Right atrium auricular region (tissue), 2 donors: ENCODE measurements around the gene NCOA5. TPM values are rescaled to one million over a fixed set of nuclear protein-coding genes. Genes with fewer than 3 reads are reported as not detected.

Source experiments
- DNase-seq: peaks from one replicate; pipeline ENCODE4 v3.0.0-alpha.2; 2019; ENCODE audit warnings: low spot score
- H3K27ac ChIP-seq, 2 donors: fragments of 200-600 bp; sonication (generic); 1 replicate in 1 of 2; 2 replicates in 1 of 2; pipeline ENCODE4 v1.5.1; 2016 to 2019
- H3K27me3 ChIP-seq, 2 donors: fragments of 200-600 bp; sonication (generic); one replicate each; pipeline versions ENCODE4 v1.5.1 to v1.6.0; 2017 to 2019
- H3K36me3 ChIP-seq: fragments of 200-600 bp; sonication (generic); one replicate; pipeline ENCODE4 v1.5.1; 2016
- H3K4me1 ChIP-seq, 2 donors: fragments of 200-600 bp; sonication (generic); one replicate each; pipeline versions ENCODE4 v1.5.1 to v1.6.0; 2017 to 2019
- H3K4me3 ChIP-seq, 2 donors: fragments of 200-600 bp; sonication (generic); 1 replicate in 1 of 2; 2 replicates in 1 of 2; pipeline ENCODE4 v1.5.1; 2017 to 2019; ENCODE audit warnings: mild to moderate bottlenecking in 1 of 2, moderate library complexity in 1 of 2
- H3K9me3 ChIP-seq, 2 donors: fragments of 200-600 bp; sonication (generic); one replicate each; pipeline ENCODE4 v1.5.1; 2019
- CTCF ChIP-seq, 2 donors: fragments of 200-600 bp; sonication (generic); IDR thresholded peaks; one replicate each; pipeline ENCODE4 v1.5.1; 2019; ENCODE audit warnings: antibody characterized with exemption in 2 of 2
- total RNA-seq, 2 donors: library from RNA; depleted of rRNA; stranded (reverse); fragments of >200 nt; gene quantifications; one replicate each; pipeline ENCODE4 v1.1.0, GENCODE V29; 2016

The NCOA5 gene
- total RNA-seq, 2 donors from 2014 or later: 17.8 to 23.3 TPM

- DNase-seq: no peak
- H3K27ac ChIP-seq: no peak overlapping the region
- no peak overlapping the region for H3K4me3 ChIP-seq
- H3K27me3 ChIP-seq: peaks cover 26 to 45% of the 10 kb centered on the region in 2 donors
- peaks cover 0 to 16% of the 10 kb centered on the region in 2 donors for H3K4me1 ChIP-seq
- H3K36me3 ChIP-seq: no peaks in the 10 kb centered on the region
- no peaks in the 10 kb centered on the region for H3K9me3 ChIP-seq
- TF ChIP-seq CTCF (IDR thresholded peaks at IDR 0.05): peak; percentile 80 to 83
Observed at GRCh38 chr20:46013829-46014516, 75.8 kb downstream of the NCOA5 start.

- peaks cover 29 to 45% of the 10 kb centered on the region in 2 donors for H3K27me3 ChIP-seq
- peaks cover 0 to 16% of the 10 kb centered on the region in 2 donors for H3K4me1 ChIP-seq
Observed at GRCh38 chr20:46013322-46013828, 76.4 kb downstream of the NCOA5 start.

DNA sequence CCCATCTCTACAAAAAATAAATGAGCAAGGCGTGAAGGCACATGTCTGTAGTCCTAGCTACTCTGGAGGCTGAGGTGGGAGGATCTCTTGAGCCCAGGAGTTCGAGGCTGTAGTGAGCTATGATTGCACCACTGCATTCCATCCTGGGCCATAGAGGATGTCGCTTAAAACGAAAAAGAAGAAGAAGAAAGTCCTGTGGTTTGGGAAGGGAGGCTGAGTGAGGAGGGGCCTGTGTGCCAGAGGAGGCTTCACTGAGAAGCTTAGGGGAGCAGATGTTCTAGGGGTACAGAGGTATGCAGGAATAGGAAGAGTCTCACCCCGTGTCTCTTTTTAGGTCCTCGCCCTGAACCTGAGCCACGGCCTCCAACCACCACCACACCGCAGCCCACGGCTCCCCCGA, 76.8 kb downstream of the NCOA5 start:
- peaks cover 29 to 45% of the 10 kb centered on the region in 2 donors for H3K27me3 ChIP-seq
- no peak for DNase-seq
- H3K9me3 ChIP-seq: no peaks in the 10 kb centered on the region
- H3K36me3 ChIP-seq: no peaks in the 10 kb centered on the region
- H3K4me1 ChIP-seq: peaks cover 0 to 16% of the 10 kb centered on the region in 2 donors
- no peak overlapping the region for H3K4me3 ChIP-seq
- H3K27ac ChIP-seq: no peak overlapping the region
- no peak for TF ChIP-seq CTCF (IDR thresholded peaks at IDR 0.05)

More at GRCh38 chr20:46013322-46013828, 76.4 kb downstream of the NCOA5 start:
- Histone ChIP-seq H3K4me3 (no peak overlapping the region), H3K9me3 (no peaks in the 10 kb centered on the region), H3K27ac (no peak overlapping the region), H3K36me3 (no peaks in the 10 kb centered on the region)
- TF ChIP-seq CTCF (IDR thresholded peaks at IDR 0.05): no peak
- no peak for DNase-seq

- TF ChIP-seq CTCF (IDR thresholded peaks at IDR 0.05): peak in 1 of 2 donors; percentile 30
- no peaks in the 10 kb centered on the region for H3K36me3 ChIP-seq
- H3K4me1 ChIP-seq: peaks cover 0 to 16% of the 10 kb centered on the region in 2 donors
- peaks cover 29 to 45% of the 10 kb centered on the region in 2 donors for H3K27me3 ChIP-seq
- H3K4me3 ChIP-seq: no peak overlapping the region
- H3K9me3 ChIP-seq: no peaks in the 10 kb centered on the region
- DNase-seq: peak; percentile 61
- no peak overlapping the region for H3K27ac ChIP-seq
Observed at GRCh38 chr20:46011631-46012482, 77.9 kb downstream of the NCOA5 start.

Other genes with a start within 250 kb of the NCOA5 start
- gene ACOT8, start 232.6 kb downstream of the NCOA5 start, total RNA-seq: 10 to 100 TPM; 39.9 to 40.9 TPM
- gene ZSWIM3, start 232.3 kb downstream of the NCOA5 start, total RNA-seq: 1 to 10 TPM; 2.4 to 3.7 TPM
- 10 to 100 TPM in 1 of 2 donors, 1 to 10 TPM in 1; 9.8 to 13.8 TPM for gene ZSWIM1, start 208.7 kb downstream of the NCOA5 start, total RNA-seq
- gene SPATA25, start 202.3 kb downstream of the NCOA5 start, total RNA-seq: 1 to 10 TPM; 1.1 to 1.4 TPM
- gene NEURL2, start 198.8 kb downstream of the NCOA5 start, total RNA-seq: 1 to 10 TPM; 8.7 to 8.8 TPM
- 100 to 1,000 TPM in 1 of 2 donors, 10 to 100 TPM in 1; 83.8 to 116 TPM for gene CTSA, start 198.6 kb downstream of the NCOA5 start, total RNA-seq
- gene PLTP, start 177.8 kb downstream of the NCOA5 start, total RNA-seq: 100 to 1,000 TPM in 1 of 2 donors, 10 to 100 TPM in 1; 53.6 to 221 TPM
- gene PCIF1, start 155.3 kb downstream of the NCOA5 start, total RNA-seq: 10 to 100 TPM; 21.1 to 39.8 TPM
- 10 to 100 TPM in 1 of 2 donors, 1 to 10 TPM in 1; 6.6 to 12.1 TPM for gene ZNF335, start 117.8 kb downstream of the NCOA5 start, total RNA-seq
- gene MMP9, start 81.1 kb downstream of the NCOA5 start, total RNA-seq: 1 to 10 TPM in 1 of 2 donors, under 1 TPM in 1; 0.82 to 1.8 TPM
- gene SLC12A5, start 60.7 kb downstream of the NCOA5 start, total RNA-seq: not detected
- gene CD40, start 28.4 kb upstream of the NCOA5 start, total RNA-seq: 10 to 100 TPM in 1 of 2 donors, 1 to 10 TPM in 1; 9.6 to 14.9 TPM
- gene CDH22, start 218.5 kb upstream of the NCOA5 start, total RNA-seq: 1 to 10 TPM in 1 of 2 donors, under 1 TPM in 1; 0.67 to 4.4 TPM